Measurements from ENCODE around the gene AHSP. TPM values are rescaled to one million over a fixed set of nuclear protein-coding genes. Genes with fewer than 3 reads are reported as not detected.
"Not testable (repeated sequence)": the region's sequence is repeated elsewhere in the genome, so short reads cannot be mapped to it uniquely, and the experiment has no call there.

AHSP gene, protein sequence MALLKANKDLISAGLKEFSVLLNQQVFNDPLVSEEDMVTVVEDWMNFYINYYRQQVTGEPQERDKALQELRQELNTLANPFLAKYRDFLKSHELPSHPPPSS
- not detected in 2 replicates for total RNA-seq

DNA sequence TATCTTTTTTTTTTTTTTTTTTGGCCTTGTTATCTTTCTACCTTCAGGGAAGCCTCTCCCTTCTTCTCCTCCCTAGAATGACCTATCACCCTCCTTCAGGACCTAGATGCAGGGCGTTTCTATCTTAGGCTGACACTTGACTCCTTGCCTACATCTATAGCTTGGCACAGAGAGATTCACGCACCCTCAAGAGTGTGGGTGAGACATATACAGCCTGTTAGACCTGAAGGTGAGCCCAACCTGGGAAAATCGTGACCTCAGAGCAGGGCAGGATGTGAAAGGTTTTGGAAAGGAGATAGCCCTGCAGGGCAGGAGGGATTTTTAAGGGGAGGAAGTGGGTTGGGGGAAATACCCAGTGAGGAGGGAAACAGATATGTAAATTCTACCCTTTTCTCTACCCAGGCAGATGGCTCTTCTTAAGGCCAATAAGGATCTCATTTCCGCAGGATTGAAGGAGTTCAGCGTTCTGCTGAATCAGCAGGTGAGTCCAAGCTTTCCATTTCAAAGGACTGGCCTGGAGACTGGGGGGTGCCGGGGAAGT, at the start of gene AHSP:
Gene AHSP, plus strand, starts transcription at position 167 of the 541 bp plus-strand sequence. Its CDS starts 240 bp downstream, at position 407.
- no peak within 1 kb of the TSS for H3K4me3 ChIP-seq (ENCODE audit: low read depth, low read length)
- TF ChIP-seq, protein P1, sequence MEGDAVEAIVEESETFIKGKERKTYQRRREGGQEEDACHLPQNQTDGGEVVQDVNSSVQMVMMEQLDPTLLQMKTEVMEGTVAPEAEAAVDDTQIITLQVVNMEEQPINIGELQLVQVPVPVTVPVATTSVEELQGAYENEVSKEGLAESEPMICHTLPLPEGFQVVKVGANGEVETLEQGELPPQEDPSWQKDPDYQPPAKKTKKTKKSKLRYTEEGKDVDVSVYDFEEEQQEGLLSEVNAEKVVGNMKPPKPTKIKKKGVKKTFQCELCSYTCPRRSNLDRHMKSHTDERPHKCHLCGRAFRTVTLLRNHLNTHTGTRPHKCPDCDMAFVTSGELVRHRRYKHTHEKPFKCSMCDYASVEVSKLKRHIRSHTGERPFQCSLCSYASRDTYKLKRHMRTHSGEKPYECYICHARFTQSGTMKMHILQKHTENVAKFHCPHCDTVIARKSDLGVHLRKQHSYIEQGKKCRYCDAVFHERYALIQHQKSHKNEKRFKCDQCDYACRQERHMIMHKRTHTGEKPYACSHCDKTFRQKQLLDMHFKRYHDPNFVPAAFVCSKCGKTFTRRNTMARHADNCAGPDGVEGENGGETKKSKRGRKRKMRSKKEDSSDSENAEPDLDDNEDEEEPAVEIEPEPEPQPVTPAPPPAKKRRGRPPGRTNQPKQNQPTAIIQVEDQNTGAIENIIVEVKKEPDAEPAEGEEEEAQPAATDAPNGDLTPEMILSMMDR (conservative IDR thresholded peaks at IDR 0.05; ENCODE audit: low read depth, low read length) = no peak
- no peak for DNase-seq (ENCODE audit: low read depth)

DNA sequence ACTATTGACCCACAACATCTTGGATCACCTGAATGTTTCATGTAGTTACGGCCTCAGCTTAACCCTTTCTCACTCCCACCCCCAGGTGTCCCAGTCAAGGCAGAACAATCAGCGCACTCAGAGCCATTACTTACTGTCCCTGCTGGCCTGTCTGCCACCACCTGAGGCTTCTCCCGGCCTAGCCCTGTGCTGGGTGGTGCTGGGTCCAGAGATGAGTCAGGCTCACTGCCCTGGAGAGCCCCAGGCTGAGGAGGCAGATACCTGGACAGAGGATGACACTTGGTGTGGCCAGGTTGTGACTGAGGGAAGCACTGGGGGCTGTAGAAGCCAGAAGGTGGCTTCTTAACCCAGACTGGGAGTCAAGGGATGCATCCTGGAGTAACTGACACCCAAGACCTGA, 48.7 kb upstream of the AHSP start:
- DNase-seq (ENCODE audit: low read depth) = no peak
- H3K4me3 ChIP-seq (ENCODE audit: low read depth, low read length) = no peak overlapping the region
- TF ChIP-seq, protein P1 (conservative IDR thresholded peaks at IDR 0.05; ENCODE audit: low read depth, low read length) = no peak

DNA sequence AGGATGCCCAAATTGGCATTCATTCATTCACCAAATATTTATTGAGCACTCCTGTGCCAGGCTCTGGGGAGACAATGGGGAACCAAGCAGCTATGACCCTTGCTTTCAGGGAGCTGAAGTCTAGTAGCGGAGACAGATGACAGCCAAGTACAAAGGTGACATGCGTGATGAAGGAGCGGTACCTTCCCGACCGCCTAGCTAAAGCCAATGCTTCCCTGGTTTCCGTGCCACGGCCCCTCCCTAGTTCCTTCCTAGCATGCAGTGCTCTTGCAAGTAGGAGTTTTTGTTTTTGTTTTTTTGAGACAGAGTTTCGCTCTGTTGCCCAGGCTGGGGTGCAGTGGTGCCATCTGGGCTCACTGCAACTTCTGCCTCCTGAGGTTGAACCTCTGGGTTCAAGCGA, 47.9 kb upstream of the AHSP start:
- H3K4me3 ChIP-seq (ENCODE audit: low read depth, low read length) = no peak overlapping the region
- no peak for DNase-seq (ENCODE audit: low read depth)
- TF ChIP-seq, protein P1 (conservative IDR thresholded peaks at IDR 0.05; ENCODE audit: low read depth, low read length) = no peak

DNA sequence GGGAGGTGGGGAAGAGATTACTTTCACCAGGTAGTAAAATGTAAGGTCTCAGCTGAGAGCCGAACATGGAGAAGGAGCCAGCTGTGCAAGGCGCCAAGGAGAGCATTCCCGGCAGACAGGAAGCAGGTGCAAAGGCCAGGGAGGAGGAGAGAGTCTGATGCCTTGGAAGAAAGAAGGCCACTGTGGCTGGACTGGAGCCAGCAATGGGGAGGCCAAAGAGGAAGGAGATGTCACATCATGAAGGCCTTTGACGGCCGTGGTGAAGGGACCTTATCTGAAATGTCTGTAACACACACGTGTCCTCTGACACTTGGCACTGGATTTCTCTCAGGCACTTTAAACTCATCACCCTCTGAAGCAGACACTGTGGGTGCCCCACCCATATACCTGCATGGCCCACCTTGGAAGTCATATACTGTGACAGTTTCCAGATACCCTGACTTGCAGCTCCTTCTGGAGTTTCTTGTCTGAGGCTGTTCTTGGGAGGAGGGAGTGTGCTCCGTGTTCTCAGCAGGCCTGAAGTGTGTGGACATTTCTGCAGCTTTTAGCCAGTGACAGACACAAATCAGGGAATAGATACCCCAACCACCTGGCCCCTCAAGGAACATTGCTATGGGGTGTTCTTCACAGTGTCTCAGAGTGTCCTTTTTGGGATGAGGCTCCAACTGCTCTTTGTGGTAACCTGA, 46.7 kb upstream of the AHSP start:
- no peak overlapping the region for H3K4me3 ChIP-seq (ENCODE audit: low read depth, low read length)
- TF ChIP-seq, protein P1 (conservative IDR thresholded peaks at IDR 0.05; ENCODE audit: low read depth, low read length) = no peak
- DNase-seq (ENCODE audit: low read depth) = no peak

DNA sequence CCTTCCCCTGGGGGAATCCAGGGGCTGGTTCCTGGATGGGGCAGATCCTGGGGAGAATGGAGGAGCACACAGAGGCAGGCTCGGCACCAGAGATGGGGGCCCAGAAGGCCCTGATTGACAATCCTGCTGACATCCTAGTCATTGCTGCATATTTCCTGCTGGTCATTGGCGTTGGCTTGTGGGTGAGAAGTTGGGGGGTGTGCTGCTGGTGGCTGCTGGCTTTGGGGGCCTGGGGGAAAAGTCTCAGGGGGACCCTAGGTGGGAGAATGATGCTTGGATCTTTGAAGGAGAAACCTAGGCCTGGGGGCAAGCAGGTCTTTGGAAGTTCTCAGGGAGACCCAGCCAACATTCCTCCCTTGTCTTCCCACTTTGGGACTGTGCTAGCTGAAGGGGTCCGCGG, 44.6 kb upstream of the AHSP start, which contains the start of gene SLC5A2:
Gene SLC5A2, plus strand, starts transcription at position 43 of the 400 bp plus-strand sequence. Its CDS starts 14 bp downstream, at position 57.
- no peak for DNase-seq (ENCODE audit: low read depth)
- TF ChIP-seq, protein P1 (conservative IDR thresholded peaks at IDR 0.05; ENCODE audit: low read depth, low read length) = no peak
- H3K4me3 ChIP-seq (ENCODE audit: low read depth, low read length) = no peak within 1 kb of the TSS

DNA sequence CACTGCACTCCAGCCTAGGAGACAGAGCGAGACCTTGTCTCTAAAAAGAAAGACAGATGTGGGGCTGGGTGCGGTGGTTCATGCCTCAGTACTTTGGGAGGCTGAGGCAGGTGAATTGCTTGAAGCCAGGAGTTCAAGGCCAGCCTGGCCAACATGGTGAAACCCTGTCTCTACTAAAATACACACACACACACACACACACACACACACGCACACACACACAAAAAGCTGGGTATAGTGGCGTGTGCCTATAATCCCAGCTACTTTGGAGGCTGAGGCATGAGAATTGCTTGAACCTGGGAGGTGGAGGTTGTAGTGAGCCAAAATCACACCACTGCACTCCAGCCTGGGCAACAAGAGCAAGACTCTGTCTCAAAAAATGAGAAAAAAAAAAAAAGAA, 43.7 kb upstream of the AHSP start:
- DNase-seq (ENCODE audit: low read depth); H3K4me3 ChIP-seq (ENCODE audit: low read depth, low read length): not testable (repeated sequence)

DNA sequence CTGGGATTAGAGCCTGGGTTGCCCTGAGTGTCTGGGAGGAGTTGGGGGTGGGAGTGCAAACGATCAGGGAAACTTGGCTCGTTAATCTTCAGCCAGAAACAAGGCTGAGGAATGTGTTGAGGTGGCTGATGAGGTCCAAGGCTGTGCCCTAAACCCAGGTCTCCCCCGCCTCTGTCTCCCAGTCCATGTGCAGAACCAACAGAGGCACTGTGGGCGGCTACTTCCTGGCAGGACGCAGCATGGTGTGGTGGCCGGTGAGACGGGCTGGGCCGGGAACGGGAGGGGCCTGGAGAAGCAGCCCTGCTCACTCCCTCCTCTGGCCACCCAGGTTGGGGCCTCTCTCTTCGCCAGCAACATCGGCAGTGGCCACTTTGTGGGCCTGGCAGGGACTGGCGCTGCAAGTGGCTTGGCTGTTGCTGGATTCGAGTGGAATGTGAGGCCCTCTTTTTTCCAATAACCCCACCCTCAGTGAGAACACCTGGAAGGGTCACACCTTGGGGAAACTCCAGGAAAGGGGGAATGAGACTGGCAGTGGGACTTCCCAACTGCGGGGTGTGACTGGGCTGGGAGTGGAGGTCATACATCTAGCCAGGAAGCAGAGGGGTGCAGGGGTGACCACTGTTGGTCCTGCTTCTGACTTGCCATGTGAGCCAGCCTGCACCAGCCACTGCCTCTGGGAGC, 43.1 kb upstream of the AHSP start:
- DNase-seq (ENCODE audit: low read depth) = peak; percentile 39
- H3K4me3 ChIP-seq (ENCODE audit: low read depth, low read length) = peak overlapping the region; percentile 15
- TF ChIP-seq, protein P1 (conservative IDR thresholded peaks at IDR 0.05; ENCODE audit: low read depth, low read length) = no peak

Measured in epithelial cell of proximal tubule (primary cell).